ENCODE measurements around the gene SPACA5. TPM values are rescaled to one million over a fixed set of nuclear protein-coding genes. Genes with fewer than 3 reads are reported as not detected.
"Not testable (repeated sequence)": the region's sequence is repeated elsewhere in the genome, so short reads cannot be mapped to it uniquely, and the experiment has no call there.

SPACA5 gene
- not detected in 2 replicates for total RNA-seq (2014; rRNA removed; shearing (Covaris generic))
- polyA plus RNA-seq (2014; cell fraction: nucleus; rRNA removed) = not detected in 2 replicates

- DNase-seq (ENCODE audit: extremely low read depth, low read depth) = not testable (repeated sequence)
Measured at GRCh38 chrX:48006688-48007087, at the start of gene SPACA5. SPACA5 (plus strand) TSS chrX:48006988; CDS start chrX:48007803, 815 bp downstream.

GRCh38 chrX:47958206-47958605 lies 48.6 kb upstream of the SPACA5 start:
- not testable (repeated sequence) for DNase-seq (ENCODE audit: extremely low read depth, low read depth)

GRCh38 chrX:47958761-47959342 lies 47.9 kb upstream of the SPACA5 start:
- DNase-seq (ENCODE audit: extremely low read depth, low read depth) = no peak

GRCh38 chrX:47960406-47960805 lies 46.4 kb upstream of the SPACA5 start:
- DNase-seq (ENCODE audit: extremely low read depth, low read depth) = no peak

- not testable (repeated sequence) for DNase-seq (ENCODE audit: extremely low read depth, low read depth)
Measured at GRCh38 chrX:47961830-47962229, 45.0 kb upstream of the SPACA5 start.

- not testable (repeated sequence) for DNase-seq (ENCODE audit: extremely low read depth, low read depth)
Measured at GRCh38 chrX:47965526-47965925, 41.3 kb upstream of the SPACA5 start.

- DNase-seq (ENCODE audit: extremely low read depth, low read depth) = no peak
Measured at GRCh38 chrX:47973235-47973634, 33.6 kb upstream of the SPACA5 start.

- no peak for DNase-seq (ENCODE audit: extremely low read depth, low read depth)
Measured at GRCh38 chrX:47976254-47977151, 30.3 kb upstream of the SPACA5 start.

GRCh38 chrX:47991263-47992094 lies 15.3 kb upstream of the SPACA5 start:
- no peak for DNase-seq (ENCODE audit: extremely low read depth, low read depth)

GRCh38 chrX:47992095-47992380 lies 14.8 kb upstream of the SPACA5 start:
- DNase-seq (ENCODE audit: extremely low read depth, low read depth) = no peak

- DNase-seq (ENCODE audit: extremely low read depth, low read depth) = no peak
Measured at GRCh38 chrX:47992669-47993068, 14.1 kb upstream of the SPACA5 start.

- no peak for DNase-seq (ENCODE audit: extremely low read depth, low read depth)
Measured at GRCh38 chrX:48001260-48001659, 5.5 kb upstream of the SPACA5 start.

- DNase-seq (ENCODE audit: extremely low read depth, low read depth) = no peak
Measured at GRCh38 chrX:48002319-48002718, 4.5 kb upstream of the SPACA5 start.

GRCh38 chrX:48002929-48003328 lies 3.9 kb upstream of the SPACA5 start:
- DNase-seq (ENCODE audit: extremely low read depth, low read depth) = no peak

GRCh38 chrX:48003367-48003757 lies 3.4 kb upstream of the SPACA5 start:
- DNase-seq (ENCODE audit: extremely low read depth, low read depth) = no peak

GRCh38 chrX:48003758-48004457 lies 2.9 kb upstream of the SPACA5 start, which contains the start of gene ZNF182:
ZNF182 (minus strand) TSS chrX:48003989; CDS start chrX:48002609, 1,380 bp downstream.
- peak; percentile 90 for DNase-seq (ENCODE audit: extremely low read depth, low read depth)

GRCh38 chrX:48009445-48009960 lies 2.7 kb downstream of the SPACA5 start:
- not testable (repeated sequence) for DNase-seq (ENCODE audit: extremely low read depth, low read depth)

GRCh38 chrX:48016583-48017310 lies 10.0 kb downstream of the SPACA5 start:
- not testable (repeated sequence) for DNase-seq (ENCODE audit: extremely low read depth, low read depth)

GRCh38 chrX:48019892-48020291 lies 13.1 kb downstream of the SPACA5 start:
- DNase-seq (ENCODE audit: extremely low read depth, low read depth) = not testable (repeated sequence)
